Activated CD8-positive, alpha-beta T cell treated with anti-CD3 and anti-CD28 coated beads for 36 hours (primary cell): ENCODE results near the gene KCNQ1OT1. TPM values are rescaled to one million over a fixed set of nuclear protein-coding genes. Genes with fewer than 3 reads are reported as not detected.

Experiments used
- ATAC-seq: fragments of 200-7000 bp; cut with Tn5 transposase; one replicate; pipeline ENCODE4 v1.10.0; 2021; ENCODE audit warnings: mild to moderate bottlenecking, moderate library complexity
- CTCF ChIA-PET: fragments of 350-600 bp; sonication (Branson Sonifier 250); formaldehyde crosslinking; loops from one replicate; lab custom pipeline; 2021; ENCODE audit warnings: antibody characterized with exemption; lab: Charles Lee
- POLR2A ChIA-PET: fragments of 350-600 bp; sonication (Branson Sonifier 250); formaldehyde crosslinking; loops from one replicate; lab custom pipeline; 2021; ENCODE audit warnings: antibody characterized with exemption; lab: Charles Lee
- DNase-seq: peaks from one replicate; pipeline ENCODE4 v3.0.0-alpha.2; 2020
- H3K27ac Mint-ChIP-seq: one replicate; pipeline ENCODE4 v1.8.0; 2021; ENCODE audit warnings: mild to moderate bottlenecking, mixed read lengths
- H3K27me3 Mint-ChIP-seq: one replicate; pipeline ENCODE4 v1.8.0; 2021; ENCODE audit warnings: mixed read lengths
- H3K36me3 Mint-ChIP-seq: one replicate; pipeline ENCODE4 v1.8.0; 2021; ENCODE audit warnings: low read depth, mixed read lengths
- H3K4me1 Mint-ChIP-seq: one replicate; pipeline ENCODE4 v1.8.0; 2021; ENCODE audit warnings: low read depth, mixed read lengths
- H3K4me3 Mint-ChIP-seq: one replicate; pipeline ENCODE4 v1.8.0; 2021; ENCODE audit warnings: mild to moderate bottlenecking, moderate library complexity, mixed read lengths
- H3K9me3 Mint-ChIP-seq: one replicate; pipeline ENCODE4 v1.8.0; 2021; ENCODE audit warnings: mixed read lengths
- CTCF ChIP-seq: fragments of 200-600 bp; IDR thresholded peaks from one replicate; pipeline ENCODE4 v1.8.0; 2022; ENCODE audit warnings: antibody characterized with exemption, mild to moderate bottlenecking
- intact Hi-C: fragments of 100-400 bp; cut with micrococcal nuclease; formaldehyde crosslinking; loops from one replicate; pipeline ENCODE4 v1.10.0; 2022
- total RNA-seq, 2 experiments: library from RNA; stranded (reverse); gene quantifications; one replicate each; pipeline ENCODE4 v1.2.3, GENCODE V29; 2021

KCNQ1OT1 gene
- total RNA-seq, 2 experiments from 2014 or later: 0.22 to 0.23 TPM

- ChIA-PET POLR2A (no interaction called here), CTCF (interaction anchor here (1.4 kb wide), 1 partner anchor 136 kb away, joined by 4 read pairs; no protein-coding TSS in a partner anchor)
- H3K9me3 Mint-ChIP-seq: no peaks in the 10 kb centered on the region
- DNase-seq: no peak
- peaks cover 2% of the 10 kb centered on the region for H3K4me1 Mint-ChIP-seq
- no peak for ATAC-seq
- intact Hi-C loops: no loop called here
- H3K27me3 Mint-ChIP-seq: no peaks in the 10 kb centered on the region
- TF ChIP-seq CTCF: no peak
- no peaks in the 10 kb centered on the region for H3K36me3 Mint-ChIP-seq
- no peak overlapping the region for H3K27ac Mint-ChIP-seq
- no peak overlapping the region for H3K4me3 Mint-ChIP-seq
These were observed 30.9 kb downstream of the KCNQ1OT1 start for GRCh38 chr11:2668876-2669275.

- Mint-ChIP-seq H3K4me1 (peaks cover 2% of the 10 kb centered on the region), H3K4me3 (no peak overlapping the region), H3K36me3 (no peaks in the 10 kb centered on the region), H3K27me3 (no peaks in the 10 kb centered on the region), H3K9me3 (no peaks in the 10 kb centered on the region), H3K27ac (no peak overlapping the region)
- intact Hi-C loops: no loop called here
- no peak for TF ChIP-seq CTCF
- ChIA-PET CTCF (no interaction called here), POLR2A (no interaction called here)
- ATAC-seq (no peak), DNase-seq (no peak)
These were observed 31.9 kb downstream of the KCNQ1OT1 start for GRCh38 chr11:2667940-2668339.

- H3K27ac Mint-ChIP-seq: no peak overlapping the region
- H3K27me3 Mint-ChIP-seq: no peaks in the 10 kb centered on the region
- ATAC-seq (no peak), DNase-seq (no peak)
- no peak for TF ChIP-seq CTCF
- H3K9me3 Mint-ChIP-seq: no peaks in the 10 kb centered on the region
- peaks cover 2% of the 10 kb centered on the region for H3K36me3 Mint-ChIP-seq
- peaks cover 2% of the 10 kb centered on the region for H3K4me1 Mint-ChIP-seq
- CTCF ChIA-PET: no interaction called here
- intact Hi-C loops: no loop called here
- no peak overlapping the region for H3K4me3 Mint-ChIP-seq
- POLR2A ChIA-PET: no interaction called here
These were observed 32.8 kb downstream of the KCNQ1OT1 start for GRCh38 chr11:2666828-2667570.

GRCh38 chr11:2666401-2666741, 33.4 kb downstream of the KCNQ1OT1 start:
- Mint-ChIP-seq H3K4me1 (peaks cover 2% of the 10 kb centered on the region), H3K9me3 (no peaks in the 10 kb centered on the region), H3K27ac (no peak overlapping the region), H3K4me3 (no peak overlapping the region), H3K36me3 (peaks cover 2% of the 10 kb centered on the region), H3K27me3 (no peaks in the 10 kb centered on the region)
- ChIA-PET CTCF (no interaction called here), POLR2A (no interaction called here)
- no peak for TF ChIP-seq CTCF
- ATAC-seq: no peak
- DNase-seq: no peak
- intact Hi-C loops: no loop called here

GRCh38 chr11:2665526-2666400, 34.0 kb downstream of the KCNQ1OT1 start:
- no peak for ATAC-seq
- peaks cover 2% of the 10 kb centered on the region for H3K4me1 Mint-ChIP-seq
- TF ChIP-seq CTCF: no peak
- intact Hi-C loops: no loop called here
- ChIA-PET POLR2A (no interaction called here), CTCF (no interaction called here)
- H3K9me3 Mint-ChIP-seq: peaks cover 5% of the 10 kb centered on the region
- peaks cover 6% of the 10 kb centered on the region for H3K36me3 Mint-ChIP-seq
- H3K27ac Mint-ChIP-seq: no peak overlapping the region
- DNase-seq: no peak
- no peaks in the 10 kb centered on the region for H3K27me3 Mint-ChIP-seq
- H3K4me3 Mint-ChIP-seq: no peak overlapping the region
